HG02642 (cell line): Measurements from ENCODE around the gene KNG1.
A peak's percentile ranks its signal among the peaks of the same experiment; 100 is the strongest.

Experiments used
- ATAC-seq: cut with Tn5 transposase; IDR thresholded peaks from one replicate; pipeline ENCODE4 v1.9.1; 2021; ENCODE audit warnings: mild to moderate bottlenecking; ENCODE audit not compliant: unreplicated experiment, poor library complexity

KNG1 gene

DNA sequence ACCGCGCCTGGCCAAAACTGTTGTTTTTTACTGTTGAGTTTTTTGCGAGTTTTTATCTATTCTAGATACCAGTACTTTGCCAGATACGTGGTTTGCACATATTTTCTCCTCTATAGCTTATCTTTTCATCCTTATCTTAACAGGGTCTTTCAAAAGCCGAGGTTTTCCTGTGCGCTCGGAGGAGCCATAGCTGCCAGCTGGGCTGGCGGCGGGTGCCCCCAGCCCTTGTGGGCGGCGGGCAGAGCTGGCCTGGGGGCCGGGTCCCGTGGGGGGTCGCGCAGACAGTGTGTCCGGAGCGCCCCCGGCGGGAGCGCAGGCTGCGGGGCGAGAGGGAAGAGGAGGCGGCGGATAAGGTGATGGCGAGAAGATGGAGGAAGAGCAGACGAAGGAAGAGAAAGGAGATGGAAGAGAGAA lies 55.1 kb downstream of the KNG1 start:
- peak; percentile 28 for ATAC-seq

DNA sequence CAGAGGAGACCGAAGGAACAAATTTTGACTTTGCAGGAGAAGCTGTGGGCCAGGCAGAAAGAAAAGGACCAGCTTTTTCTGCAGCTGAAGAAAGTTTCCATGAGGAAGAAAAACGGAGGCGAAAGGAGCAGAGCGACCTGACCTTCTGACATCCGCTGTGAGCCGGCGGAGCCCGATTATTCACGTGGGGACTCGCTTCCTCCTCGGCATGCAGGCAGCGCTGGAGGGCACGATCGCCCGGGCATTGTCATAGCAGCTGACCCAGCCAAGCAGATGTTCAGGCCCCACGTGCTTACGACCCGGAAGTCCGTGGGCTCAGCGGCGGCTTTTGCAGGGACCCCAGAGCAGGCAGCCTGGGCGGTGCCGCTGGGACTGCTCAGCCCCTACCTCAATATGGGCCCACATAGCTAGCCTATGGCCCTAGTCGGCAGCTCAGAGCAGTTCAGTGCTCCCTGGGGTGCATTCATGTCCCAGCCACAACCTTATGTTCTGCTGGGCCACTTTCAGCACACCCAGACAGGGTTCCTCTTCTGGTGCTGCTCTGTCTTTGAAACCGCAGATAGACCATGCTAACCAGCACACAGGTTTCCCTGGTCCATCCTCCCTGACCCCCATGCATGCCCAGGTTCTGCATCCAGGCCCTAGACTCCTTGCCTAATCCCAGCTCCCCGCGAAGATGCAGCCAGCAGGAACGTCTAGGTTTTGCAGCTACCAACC lies 55.7 kb downstream of the KNG1 start:
- ATAC-seq, result peak; percentile 93

DNA sequence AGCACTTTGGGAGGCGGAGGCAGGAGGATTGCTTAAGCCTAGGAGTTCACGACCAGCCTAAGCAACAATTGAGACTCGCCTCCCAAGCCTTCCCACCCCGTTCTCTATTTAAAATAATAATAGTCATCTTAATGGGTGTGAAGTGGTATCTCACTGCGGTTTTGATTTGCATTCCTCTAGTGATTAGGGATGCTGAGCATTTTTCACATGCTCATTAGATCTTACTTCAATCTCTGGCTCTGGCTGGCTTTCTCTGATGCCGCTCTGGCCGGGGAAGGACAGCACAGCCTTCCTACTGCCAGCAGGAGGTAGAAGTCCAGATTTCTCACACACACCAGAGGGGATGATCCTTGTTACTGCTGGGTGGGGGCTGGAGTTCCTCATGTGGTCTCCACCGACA lies 58.8 kb downstream of the KNG1 start:
- ATAC-seq, result no peak

- no peak for ATAC-seq
Observed at GRCh38 chr3:186779204-186779603, 62.0 kb downstream of the KNG1 start.

DNA sequence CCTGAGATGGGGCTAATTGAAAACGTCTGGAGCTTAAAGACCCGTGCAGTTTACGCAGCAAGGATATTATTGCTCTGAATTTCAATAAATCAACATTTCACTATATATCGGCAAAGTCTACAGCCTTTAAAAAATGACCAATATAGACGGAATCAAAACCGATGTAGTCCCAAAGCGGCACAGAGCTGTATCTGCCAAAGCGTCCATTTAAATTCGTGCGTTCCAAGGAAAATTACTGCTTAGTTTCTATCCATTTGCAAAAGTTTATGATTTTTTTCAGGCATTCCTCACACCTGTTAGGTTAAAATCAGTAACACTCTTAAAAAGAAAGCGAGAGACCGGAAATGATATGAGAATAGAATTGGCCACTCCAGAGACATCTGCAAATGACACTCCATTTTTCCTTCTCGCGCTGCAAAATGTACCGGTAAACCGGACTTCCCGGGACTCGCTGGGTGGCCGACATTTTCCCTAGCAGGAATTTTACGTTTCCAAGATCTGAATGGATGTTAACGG lies 65.4 kb downstream of the KNG1 start:
- ATAC-seq, result peak; percentile 14

DNA sequence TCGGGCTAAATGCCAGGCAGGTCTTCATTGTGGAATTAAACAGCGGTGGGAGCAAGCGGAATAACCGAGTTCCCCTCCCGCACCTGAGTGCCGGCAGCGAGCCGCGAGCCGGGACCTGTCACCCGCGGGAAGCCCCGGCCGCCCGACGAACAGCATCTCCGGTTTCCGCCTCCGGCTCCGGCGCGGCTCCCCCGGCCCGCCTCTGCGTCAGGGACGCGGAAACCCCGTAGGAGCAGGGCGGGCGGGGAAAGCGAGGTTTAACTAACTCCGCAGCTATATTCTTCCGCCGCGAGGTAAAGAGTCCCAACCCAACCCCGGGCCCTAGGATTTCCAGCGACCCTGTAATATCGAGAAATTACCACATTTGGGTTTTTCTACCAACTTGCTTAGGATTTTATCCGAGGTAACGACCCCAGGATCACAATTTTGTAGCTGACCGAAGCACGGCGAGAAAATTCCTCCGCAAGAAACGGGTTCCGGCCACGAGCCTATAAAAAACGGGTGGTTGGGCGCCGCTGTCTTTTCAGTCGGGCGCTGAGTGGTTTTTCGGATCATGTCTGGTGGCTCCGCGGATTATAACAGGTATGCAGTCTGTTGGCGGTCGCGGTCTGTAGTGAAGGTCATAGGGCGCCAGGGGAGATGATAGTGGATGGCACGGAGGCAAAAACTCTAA lies 66.0 kb downstream of the KNG1 start, which contains the start of gene EIF4A2:
EIF4A2 (plus strand) TSS at position 520 of the 673 bp plus-strand sequence; CDS start at position 554, 34 bp downstream.
- peak; percentile 71 for ATAC-seq

GRCh38 chr3:186783731-186784515 lies 66.8 kb downstream of the KNG1 start:
- peak; percentile 62 for ATAC-seq

- ATAC-seq, result no peak
Observed at GRCh38 chr3:186784820-186785494, 67.8 kb downstream of the KNG1 start.

DNA sequence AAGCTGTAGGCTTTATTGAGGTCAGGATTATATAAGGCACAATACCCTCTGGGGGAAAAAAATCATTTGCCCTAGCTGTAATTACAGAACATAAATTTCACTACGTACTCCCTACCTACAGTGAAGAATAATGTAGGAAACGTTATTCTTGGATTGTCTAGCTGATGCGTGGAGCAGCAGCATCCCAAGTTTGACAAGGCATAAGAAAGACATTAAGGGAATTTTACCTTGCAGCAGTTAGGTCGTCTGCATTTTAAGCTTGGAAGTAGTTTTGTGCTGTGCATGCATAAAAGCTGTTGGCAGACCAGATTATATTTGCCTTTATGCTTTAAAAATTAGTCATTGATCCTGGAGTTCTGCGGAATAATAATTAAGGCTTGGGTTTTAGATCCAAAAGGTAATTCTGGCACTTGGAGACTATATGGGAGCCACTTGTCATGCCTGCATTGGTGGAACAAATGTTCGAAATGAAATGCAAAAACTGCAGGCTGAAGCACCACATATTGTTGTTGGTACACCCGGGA lies 68.4 kb downstream of the KNG1 start:
- no peak for ATAC-seq

DNA sequence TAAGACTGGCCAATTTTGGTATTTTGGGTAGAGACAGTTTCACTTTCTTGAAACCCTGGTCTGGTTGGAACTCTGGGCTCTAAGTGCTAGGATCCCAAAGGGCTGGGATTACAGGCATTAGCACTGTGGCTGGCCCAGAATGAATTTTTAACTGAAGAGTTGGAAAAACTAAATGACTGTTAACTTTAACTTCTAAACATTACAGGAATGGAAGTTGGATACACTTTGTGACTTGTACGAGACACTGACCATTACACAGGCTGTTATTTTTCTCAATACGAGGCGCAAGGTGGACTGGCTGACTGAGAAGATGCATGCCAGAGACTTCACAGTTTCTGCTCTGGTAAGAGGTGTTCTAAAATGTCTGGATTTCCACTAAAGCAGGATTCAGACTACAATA lies 69.8 kb downstream of the KNG1 start:
- ATAC-seq, result no peak

- ATAC-seq, result no peak
Observed at GRCh38 chr3:186787642-186788481, 70.7 kb downstream of the KNG1 start.

DNA sequence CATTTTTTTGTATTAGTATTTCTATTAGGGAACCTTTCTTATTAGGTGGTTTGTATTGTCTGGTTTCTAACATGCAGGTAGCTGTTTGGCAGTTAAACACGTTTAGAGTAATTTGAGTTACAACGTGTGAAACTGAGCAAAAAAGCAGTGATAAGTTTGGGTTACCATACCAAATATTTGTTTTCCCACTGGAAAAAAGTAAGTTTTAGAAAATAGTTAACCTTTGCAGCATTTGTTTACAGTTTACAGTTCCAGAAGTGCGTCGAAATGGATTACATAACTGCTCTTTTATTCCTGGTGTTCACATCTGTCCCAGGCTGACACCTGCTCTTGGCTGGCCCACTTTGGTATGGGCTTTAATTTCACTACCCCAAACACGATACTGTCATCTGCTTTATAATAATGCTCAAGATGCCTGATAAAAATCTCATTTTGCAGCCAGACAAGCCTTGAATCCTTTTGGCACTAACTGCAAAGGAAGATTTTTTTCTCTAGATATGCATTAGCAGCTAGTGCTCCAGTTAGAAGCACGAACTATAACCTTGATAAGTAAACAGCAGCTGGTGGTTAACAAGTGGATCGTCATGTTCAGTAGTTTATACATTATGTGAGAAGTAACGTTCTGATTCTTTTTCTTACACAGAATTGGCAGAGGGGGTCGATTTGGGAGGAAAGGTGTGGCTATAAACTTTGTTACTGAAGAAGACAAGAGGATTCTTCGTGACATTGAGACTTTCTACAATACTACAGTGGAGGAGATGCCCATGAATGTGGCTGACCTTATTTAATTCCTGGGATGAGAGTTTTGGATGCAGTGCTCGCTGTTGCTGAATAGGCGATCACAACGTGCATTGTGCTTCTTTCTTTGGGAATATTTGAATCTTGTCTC lies 71.6 kb downstream of the KNG1 start:
- no peak for ATAC-seq

- ATAC-seq, result no peak
Observed at GRCh38 chr3:186789554-186790260, 72.5 kb downstream of the KNG1 start.

GRCh38 chr3:186790261-186790981 lies 73.3 kb downstream of the KNG1 start:
- ATAC-seq, result no peak
